GM21423 (cell line): ENCODE measurements around the gene MORC2.

Experiments used
- ATAC-seq: cut with Tn5 transposase; IDR thresholded peaks from one replicate; pipeline ENCODE4 v1.9.1; 2021; ENCODE audit warnings: mild to moderate bottlenecking, moderate library complexity; ENCODE audit not compliant: unreplicated experiment

Gene MORC2

GRCh38 chr22:30922151-30922611 lies 46.4 kb downstream of the MORC2 start:
- ATAC-seq = no peak

- no peak for ATAC-seq
These were observed 47.5 kb downstream of the MORC2 start for GRCh38 chr22:30921108-30921507.

- no peak for ATAC-seq
These were observed 48.2 kb downstream of the MORC2 start for GRCh38 chr22:30920407-30920806.

GRCh38 chr22:30919973-30920372 lies 48.6 kb downstream of the MORC2 start:
- ATAC-seq = no peak

- no peak for ATAC-seq
These were observed 49.8 kb downstream of the MORC2 start for GRCh38 chr22:30918761-30919160.

- ATAC-seq = no peak
These were observed 58.2 kb downstream of the MORC2 start for GRCh38 chr22:30910358-30910757.

- no peak for ATAC-seq
These were observed 59.3 kb downstream of the MORC2 start for GRCh38 chr22:30909306-30909705.

- ATAC-seq = no peak
These were observed 60.5 kb downstream of the MORC2 start for GRCh38 chr22:30908051-30908461.

- ATAC-seq = no peak
These were observed 61.6 kb downstream of the MORC2 start for GRCh38 chr22:30906946-30907345.

- ATAC-seq = no peak
These were observed 62.2 kb downstream of the MORC2 start for GRCh38 chr22:30906411-30906810.

GRCh38 chr22:30905696-30906341 lies 62.8 kb downstream of the MORC2 start:
- no peak for ATAC-seq

- no peak for ATAC-seq
These were observed 64.6 kb downstream of the MORC2 start for GRCh38 chr22:30903876-30904460.

GRCh38 chr22:30902496-30903357 lies 65.8 kb downstream of the MORC2 start:
- ATAC-seq = no peak

GRCh38 chr22:30894371-30894740 lies 74.2 kb downstream of the MORC2 start:
- no peak for ATAC-seq

- no peak for ATAC-seq
These were observed 74.9 kb downstream of the MORC2 start for GRCh38 chr22:30893434-30894370.

GRCh38 chr22:30892731-30893221 lies 75.8 kb downstream of the MORC2 start:
- ATAC-seq = no peak

GRCh38 chr22:30892286-30892685 lies 76.3 kb downstream of the MORC2 start:
- no peak for ATAC-seq

- no peak for ATAC-seq
These were observed 76.8 kb downstream of the MORC2 start for GRCh38 chr22:30891781-30892180.

- ATAC-seq = no peak
These were observed 77.2 kb downstream of the MORC2 start for GRCh38 chr22:30891443-30891755.

GRCh38 chr22:30890686-30891442 lies 77.7 kb downstream of the MORC2 start:
- no peak for ATAC-seq
